M059J (cell line): ENCODE results near the gene POM121L2. TPM values are rescaled to one million over a fixed set of nuclear protein-coding genes. Genes with fewer than 3 reads are reported as not detected.

ENCODE experiments used
- DNase-seq: peaks from one replicate; pipeline ENCODE4 v3.0.0-alpha.2; 2012; ENCODE audit warnings: low read depth
- total RNA-seq: library from RNA; depleted of rRNA; stranded (reverse); fragments of >200 nt; shearing (Covaris generic); gene quantifications from 2 replicates; pipeline ENCODE4 v1.2.3, GENCODE V29; 2014; rRNA removed

POM121L2 gene
- total RNA-seq: not detected in 2 replicates

DNA sequence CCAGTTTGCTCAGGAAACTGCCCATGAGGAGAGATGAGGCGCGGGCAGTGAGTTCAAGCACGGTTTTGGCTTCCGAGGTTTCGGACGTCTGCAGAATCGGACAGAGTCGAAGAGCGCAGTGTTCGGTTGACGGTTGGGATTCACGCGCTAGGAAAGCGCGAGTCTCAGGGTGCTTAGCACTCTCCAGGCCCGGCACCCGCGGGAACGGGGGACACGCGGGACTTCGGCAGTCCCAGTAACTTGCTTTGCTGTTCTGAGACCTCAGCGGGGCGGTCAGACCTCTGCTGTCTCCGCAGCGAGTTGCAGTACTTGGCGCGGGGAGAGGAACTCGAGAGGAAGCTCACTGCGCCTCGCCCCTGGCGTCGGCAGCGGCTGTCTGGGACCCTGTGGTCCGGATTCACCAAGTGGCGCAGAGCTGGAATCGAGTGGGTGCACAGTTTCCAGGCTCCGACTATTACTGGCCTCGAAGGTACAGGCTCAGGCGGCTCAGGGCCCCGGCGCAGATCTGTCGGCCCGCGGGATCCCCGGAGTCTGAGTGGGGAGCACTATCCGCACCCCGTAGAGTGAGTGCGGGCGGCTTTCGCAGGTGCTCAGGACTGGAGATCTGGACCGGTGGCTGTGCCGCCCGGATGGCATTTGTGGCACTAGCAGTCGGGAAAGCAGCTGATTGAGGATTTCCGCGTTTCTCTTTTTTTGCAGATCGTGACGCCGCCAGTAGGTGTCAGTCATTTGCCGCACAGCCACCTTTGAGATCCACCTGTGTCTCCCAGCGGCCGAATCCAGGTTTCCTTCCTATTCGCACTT is at the start of gene POM121L2:
TSS of gene POM121L2 (minus strand) at position 128 of the 804 bp plus-strand sequence. CDS start at position 25, 103 bp downstream.
- peak; percentile 52 for DNase-seq

DNA sequence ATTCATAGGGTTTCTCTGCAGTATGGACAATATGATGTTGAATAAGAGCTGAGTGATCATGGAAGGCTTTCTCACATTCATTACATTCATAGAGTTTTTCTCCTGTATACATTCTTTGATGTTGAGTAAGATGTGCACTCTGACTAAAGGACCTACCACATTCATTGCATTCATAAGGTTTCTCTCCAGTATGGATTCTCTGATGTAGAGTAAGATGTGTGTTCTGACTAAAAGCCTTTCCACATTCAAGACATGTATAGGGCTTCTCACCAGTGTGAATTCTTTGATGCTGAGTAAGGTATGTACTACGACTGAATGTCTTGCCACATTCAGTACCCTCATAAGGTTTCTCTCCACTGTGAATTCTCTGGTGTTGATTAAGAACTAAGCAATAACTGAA is 47.2 kb upstream of the POM121L2 start:
- DNase-seq: no peak

DNA sequence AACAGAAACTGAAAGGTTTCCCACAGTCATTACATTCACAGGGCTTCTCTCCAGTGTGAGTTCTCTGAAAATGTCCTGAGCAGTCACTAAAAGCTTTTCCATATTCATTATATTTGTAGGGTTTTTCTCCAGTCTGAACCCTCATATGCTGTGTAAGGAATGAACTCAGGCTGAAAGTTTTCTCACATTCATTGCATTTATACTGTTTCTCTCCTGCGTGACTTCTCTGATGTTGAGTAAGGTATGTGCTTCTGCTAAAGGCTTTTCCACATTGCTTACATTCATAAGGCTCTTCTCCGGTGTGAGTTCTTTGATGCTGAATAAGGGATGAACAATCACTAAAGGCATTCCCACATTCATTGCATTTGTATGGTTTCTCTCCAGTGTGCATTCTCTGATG is 46.7 kb upstream of the POM121L2 start:
- no peak for DNase-seq

DNA sequence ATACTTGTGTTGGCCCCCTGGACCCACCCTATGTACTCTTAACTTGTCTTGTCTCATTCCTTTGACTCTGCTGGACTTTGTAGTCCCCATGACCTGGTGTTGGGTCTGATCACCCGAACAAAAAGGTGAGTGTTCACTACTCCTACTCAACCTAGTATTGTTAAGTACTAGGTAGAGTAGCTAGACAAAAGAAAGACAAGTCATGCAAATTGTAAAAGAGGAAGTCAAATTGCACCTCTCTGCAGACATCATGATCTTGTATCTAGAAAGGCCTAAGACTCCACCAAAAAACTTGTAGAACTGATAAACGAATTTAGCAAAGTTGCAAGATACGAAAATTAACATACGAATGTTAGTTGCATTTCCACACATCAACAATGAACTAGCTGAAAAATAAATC is 40.8 kb upstream of the POM121L2 start:
- no peak for DNase-seq

DNA sequence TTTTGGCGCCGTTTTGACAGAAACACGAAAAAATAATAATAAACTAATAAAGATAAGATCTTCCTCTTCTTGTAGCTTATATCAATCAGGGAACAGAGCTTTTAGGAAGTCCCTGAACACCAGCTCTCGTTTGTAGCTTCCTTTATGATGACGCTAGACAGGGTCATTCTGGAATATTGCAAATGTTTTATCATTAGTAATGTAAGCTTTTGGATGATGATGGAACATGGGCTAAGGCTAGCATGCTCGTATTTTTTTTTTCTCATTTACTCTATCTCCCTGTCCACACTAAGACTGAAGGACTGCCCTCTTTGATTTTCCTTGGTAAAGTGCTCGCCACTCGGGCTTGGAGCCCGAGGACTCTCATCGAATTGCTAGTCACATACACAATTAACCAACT is 22.1 kb upstream of the POM121L2 start:
- DNase-seq: no peak

DNA sequence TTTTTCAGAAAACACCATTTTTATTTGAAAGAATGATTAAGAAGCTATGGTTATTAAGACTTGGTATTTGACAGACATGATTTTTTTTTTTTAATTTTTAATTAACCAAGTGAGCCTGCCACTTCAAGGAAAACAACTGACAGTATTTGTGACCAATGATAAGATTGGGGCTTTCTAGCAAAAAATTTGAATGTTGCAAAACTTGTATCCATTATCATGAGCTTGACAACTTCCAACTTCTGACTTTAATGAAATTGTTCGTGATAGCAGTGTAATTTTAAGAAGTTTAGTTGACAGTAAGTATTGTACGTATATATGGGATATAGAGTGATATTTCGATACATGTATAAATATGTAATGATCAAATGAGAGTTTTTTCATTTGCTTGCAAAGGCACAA is 21.6 kb upstream of the POM121L2 start:
- no peak for DNase-seq

DNA sequence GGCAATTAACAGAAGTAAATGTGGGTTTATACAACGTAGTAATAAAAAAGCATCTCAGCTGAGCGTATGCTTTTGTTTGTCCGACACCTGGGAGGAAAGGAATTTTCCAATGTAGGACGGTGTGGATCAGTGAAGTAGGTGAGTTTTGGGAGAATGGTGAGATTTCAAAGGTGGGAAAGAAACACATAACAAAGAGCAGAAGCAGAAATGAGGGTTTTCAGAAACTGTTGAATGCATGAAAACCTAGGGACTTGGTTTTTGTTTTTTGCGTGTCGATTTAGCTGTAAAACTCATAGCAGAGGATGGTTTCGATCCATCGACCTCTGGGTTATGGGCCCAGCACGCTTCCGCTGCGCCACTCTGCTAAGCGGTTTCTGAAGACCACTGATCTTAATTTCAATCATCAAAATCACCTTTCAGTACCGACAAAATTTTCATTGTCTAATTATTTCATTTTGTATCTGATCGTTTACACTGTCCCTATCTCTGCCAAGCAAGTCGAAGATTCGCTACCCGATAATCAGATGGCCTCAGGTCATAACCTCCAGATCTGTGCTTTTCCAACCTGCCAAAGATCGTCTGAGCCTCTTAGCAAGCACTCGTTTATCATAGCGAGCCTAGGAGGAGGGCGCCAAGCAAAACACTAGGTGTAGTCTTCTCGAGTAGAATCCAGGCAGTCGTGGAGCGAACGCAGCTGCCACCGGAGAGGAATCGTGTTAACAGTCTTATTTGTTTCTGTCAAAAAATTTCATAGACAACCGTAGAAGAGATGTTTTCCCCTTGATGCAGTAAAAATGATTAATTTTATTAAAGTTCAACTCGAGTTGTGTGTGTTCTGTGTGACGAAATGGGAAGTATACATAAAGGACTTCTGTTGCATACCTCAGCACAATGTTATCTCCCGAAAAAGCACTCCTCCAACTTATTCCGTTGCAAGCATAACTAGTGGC is 20.9 kb upstream of the POM121L2 start:
- DNase-seq: peak; percentile 58

DNA sequence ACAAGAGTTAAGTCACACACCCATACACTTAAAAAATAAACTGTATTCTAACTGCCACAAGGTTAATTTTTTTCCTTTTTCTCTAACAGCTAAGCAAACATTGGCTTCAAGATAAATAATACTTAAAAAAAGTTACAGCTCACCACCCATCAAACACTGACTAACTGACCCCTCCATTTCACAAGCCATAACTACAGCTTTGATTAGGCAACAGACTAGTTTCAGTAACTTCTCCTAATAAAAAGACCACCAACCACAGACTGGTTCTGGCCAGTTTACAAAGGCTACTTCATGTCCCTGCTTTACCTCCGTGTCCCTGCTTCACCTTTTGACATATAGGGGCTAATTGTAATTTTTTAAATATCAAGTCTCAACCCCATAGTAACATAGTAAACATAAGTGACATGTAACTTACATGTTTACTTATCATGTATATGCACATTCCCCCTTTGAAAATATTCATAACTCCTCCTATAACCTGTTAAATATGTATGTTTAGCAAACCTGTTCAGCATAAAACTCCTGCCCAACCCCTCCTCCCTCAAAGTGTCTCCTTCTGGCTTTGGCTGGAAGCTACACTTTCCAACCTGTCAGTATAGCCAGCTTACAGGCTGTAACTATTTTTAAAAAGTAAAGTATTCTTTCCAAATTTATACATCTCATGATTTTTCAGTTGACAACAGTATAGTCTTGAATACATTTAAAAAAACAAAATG is 15.1 kb upstream of the POM121L2 start:
- DNase-seq: no peak

DNA sequence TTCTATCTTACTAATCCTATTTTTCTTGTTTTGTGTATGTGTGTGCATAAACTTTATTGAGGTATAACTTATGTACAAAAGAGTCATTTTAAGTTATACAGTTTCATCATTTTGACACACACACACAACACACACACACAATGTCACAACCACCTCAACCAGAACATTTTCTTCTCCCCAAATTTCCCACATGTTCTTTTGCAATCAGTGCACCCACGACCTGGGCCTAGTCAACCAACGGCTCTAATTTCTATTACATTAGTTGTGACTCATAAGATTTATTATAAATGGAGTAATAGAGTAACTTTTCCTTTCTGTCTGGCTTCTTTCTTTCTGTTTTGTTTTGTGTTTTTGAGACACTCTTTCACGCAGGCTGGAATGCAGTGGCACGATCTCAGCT is 9.8 kb upstream of the POM121L2 start:
- DNase-seq: no peak

DNA sequence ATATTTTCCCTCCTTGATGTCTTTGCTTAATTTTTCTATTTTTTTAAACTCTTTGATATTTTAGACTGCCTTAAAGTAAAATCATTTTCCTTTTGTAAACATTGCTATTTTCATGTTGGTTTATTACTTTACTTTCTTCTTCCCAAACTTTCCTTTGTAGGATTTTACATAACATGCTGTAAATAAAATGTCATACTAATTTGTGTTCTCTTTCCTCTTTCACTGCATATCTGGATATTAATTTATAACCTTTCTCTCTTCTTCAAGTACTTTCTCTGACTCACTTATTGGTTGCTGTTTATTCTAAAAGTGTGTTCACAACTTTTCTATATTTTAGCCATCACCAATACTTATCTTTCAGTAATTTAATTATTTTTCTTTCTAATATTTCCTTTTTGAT is 9.3 kb upstream of the POM121L2 start:
- no peak for DNase-seq

DNA sequence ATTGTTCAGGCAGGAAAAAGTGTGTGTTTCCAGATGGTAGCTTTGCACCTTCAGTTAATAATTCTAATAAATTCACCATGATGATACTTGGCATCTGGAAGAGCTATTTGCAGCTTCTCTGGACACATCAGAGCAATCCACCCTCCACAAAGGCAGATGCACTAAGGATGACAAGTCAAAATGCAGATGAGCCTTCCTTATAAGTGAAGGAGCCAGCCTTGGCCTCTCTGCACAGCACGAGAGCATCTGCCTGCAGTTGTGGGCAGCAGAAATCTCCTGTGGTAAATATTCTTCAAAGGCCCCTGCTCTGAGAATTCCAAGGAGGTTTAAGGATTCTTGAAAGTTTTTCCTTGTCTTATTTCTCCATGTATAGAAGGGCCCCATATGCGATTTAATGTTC is 6.9 kb upstream of the POM121L2 start:
- DNase-seq: no peak

DNA sequence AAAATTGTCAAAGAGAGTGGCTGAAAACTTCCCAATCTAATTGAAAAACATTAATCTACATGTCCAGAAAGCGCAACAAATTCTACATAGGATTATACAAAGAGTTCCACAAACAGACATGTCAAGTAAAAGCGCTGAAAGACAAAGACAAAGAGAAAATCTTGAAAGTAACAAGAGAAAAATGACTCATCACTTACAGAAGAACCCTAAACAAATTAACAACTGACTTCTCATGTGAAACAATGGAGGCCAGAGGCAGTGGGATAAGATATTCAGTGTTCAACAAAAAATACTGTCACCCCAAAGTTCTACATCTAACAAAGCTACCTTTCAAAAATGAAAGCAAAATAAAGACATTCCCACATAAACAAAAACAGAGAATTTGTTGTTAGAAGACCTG is 2.0 kb upstream of the POM121L2 start:
- no peak for DNase-seq

DNA sequence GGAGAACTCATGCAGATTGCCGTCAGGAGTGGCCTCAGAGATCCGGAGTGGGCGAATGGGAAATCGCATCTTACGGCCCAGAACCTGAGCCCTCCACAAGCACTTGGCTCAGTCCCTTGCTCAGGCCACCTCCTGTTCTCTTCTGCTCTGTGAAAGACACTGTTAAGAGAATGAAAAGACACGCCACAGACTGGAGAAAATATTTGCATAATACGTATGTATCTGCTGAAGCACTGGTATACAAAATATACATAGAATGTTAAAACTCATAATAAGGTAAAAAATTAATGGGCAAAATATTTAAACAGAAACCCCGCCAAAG is 838 bp upstream of the POM121L2 start:
- DNase-seq: no peak

DNA sequence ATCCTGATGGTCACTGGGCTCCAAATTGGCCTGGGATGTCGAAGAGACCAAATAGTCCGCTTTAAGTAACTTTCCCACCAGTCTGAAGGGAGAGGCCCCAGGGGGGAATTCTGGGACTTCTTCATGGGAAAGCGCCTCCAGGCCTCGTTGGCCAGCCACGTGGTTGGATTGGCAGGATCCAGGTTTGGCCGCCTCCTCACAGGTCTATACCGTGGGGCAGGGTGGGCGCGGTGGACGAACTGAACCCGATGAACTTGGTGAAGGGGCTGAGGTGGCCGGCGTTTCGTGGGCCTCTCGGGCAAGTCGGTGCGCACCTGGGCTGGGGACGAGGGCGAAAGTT is 297 bp downstream of the POM121L2 start:
- no peak for DNase-seq

DNA sequence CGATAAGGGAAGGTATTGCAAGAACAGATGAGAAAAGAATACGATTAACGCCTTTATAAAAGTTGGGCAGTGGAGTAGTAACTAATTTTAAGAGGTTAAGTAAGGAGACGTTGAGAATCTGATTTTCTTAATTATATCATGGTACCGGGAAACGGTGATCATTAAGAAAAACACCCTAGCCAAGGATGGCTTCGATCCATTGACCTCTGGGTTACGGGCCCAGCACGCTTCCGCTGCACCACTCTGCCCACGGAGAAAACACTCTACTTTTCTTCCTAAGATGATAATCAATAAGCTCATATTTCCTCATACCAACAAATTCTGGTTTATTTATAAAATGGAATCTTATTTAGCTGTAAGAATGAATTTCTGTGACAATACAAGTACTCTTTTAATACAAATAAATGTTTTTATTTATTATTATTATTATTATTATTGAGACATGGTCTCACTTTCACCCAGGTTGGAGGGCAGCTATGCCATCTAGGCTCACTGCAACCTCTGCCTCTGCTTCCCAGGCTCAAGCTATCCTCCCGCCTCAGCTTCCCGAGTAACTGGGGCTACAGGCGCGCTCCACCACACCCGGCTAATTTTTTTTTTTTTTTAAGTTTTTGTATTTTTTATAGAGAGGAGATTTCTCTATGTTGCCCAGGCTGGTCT is 8.3 kb downstream of the POM121L2 start:
- no peak for DNase-seq

DNA sequence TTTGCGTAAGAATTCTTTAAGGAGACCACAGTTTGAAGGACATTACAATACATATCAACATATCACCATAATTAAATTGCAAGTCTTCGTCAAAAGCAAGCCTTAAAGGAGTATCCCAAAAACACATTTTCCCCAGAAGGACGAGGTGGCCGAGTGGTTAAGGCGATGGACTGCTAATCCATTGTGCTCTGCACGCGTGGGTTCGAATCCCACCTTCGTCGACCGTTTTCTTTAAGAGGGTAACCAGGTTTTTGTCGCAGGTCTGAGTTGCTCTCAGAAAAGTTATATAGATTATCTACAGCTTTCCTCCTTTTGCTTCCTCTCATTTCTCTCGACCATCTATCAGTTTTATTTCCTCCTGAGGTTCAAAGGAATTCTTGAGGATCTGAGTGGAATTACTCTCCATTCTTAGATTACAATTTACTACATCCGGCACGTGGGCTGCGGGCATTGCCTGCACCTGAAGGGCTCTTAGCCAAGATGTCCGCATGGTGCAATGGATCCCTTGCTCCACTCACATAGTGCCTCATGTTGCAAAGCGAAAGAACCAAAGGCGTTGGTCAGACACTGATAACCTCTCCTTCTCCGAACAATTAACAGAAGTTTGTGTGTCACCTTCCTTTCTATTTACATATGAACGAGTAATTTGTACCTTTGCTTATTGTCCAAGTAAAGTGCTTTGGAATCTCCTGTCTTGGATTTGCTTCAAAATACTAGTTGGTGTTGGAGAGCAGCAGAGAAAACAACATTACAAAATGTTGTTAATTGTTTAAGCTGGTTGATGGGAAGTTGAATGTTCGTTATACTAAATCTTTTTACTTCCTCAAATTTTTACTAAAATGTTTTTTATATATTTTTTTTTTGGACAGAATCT is 14.0 kb downstream of the POM121L2 start:
- DNase-seq: peak; percentile 75

DNA sequence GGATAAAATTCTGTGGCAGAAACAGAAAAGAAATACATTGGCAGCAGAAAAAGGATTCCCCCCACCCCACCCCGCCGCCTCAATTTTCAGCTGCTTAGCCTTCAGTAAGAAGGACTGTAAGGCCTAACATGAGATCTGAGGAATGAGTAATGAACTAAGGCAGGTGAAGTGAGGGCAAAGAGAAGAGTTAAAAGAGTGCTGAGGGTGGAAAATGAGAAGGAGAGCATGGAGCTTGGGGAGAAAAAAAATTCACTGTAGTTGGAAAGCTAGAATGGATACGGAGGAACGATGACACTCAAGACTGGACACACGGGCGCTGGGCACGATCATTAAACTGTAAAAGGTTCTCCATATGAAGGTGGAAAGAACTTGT is 14.6 kb downstream of the POM121L2 start:
- DNase-seq: no peak

DNA sequence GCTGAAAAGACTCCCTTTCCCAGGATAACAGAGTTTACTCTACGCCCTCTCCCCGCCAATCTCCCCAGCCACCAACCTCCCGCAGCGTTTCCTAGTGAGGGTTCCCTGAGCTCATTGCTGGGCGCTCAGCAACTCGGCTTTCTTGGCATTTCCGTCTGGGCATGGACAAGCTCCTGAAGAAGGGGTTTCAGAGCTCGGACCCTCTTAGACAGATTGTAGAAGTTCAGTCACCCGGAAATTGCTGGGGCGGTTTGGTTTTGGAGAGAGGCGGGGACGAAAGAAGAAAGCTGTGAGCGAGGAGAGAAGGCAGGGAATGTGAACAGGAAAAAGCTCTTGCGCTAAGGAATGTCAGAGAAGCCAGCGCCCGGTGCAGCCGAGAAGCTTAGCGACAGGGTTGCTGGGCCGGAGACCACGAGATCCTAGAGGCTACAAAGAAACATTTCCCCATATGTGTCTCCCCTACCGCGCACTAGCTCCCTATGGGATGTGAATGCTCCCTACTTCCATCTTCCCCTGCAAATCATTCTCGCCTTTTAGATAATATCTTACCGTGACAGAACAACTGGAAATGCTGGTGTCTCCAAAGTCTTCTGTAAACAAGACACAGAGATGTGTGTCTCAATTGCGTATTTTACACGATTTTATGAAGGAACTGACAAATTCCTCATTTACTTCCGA is 15.8 kb downstream of the POM121L2 start:
- DNase-seq: peak; percentile 74

DNA sequence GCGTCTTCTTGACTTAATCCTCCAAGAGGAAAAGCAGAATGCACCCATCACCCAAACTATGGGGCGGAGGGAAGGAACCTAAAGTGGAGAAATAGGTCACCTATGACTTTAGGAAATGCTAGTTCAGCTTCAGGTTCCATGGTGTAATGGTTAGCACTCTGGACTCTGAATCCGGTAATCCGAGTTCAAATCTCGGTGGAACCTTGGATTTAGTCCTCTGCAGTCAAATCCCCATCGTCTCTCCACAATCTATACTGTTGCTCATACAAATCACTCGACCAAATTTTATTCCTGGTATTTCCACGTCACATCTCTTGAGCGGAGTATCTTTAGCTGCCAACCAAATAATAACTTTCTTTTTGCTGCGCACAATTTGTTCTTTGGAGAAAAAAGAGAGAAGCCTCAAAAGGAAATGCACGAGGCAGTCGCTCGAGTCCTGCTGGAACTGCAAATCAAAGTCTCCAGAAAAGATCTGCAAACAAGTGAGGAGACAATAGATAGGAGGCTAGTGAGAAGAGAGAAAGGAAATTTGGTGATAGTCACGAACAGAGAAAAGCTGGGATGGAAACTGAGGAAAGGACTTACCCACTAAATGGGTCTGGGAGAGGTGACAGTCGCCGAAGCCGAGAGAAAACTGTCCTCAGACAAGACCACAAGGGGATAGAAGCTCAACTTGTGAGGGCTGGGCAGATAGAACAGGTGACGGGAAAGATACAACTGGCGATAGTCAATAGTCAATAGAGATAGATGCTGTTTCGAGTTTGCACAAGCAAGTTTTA is 16.6 kb downstream of the POM121L2 start:
- peak; percentile 91 for DNase-seq

DNA sequence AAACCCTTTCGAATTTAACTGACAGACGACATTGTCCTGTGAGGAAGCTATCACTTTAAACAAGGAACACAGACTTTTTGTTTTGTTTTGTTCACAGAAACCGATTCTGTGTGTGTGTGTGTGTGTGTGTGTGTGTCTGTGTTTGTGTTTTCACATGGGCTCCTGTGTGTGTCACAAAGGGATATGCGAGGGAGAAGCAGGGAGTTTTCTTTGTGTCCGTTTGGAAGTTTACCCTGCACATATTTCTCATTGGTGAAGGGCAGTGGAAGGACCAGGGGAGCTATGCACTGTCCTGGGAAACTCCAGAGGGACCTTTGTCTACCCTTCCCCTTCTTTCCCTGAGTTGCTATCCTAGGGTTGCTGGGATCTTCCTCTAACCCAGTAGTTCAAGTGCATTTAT is 17.7 kb downstream of the POM121L2 start:
- peak; percentile 32 for DNase-seq
